ENCODE data around the gene FANCC. TPM values are rescaled to one million over a fixed set of nuclear protein-coding genes. Genes with fewer than 3 reads are reported as not detected.

Gene FANCC
- total RNA-seq, 1 experiment from 2014 or later = 19.4 TPM

DNA sequence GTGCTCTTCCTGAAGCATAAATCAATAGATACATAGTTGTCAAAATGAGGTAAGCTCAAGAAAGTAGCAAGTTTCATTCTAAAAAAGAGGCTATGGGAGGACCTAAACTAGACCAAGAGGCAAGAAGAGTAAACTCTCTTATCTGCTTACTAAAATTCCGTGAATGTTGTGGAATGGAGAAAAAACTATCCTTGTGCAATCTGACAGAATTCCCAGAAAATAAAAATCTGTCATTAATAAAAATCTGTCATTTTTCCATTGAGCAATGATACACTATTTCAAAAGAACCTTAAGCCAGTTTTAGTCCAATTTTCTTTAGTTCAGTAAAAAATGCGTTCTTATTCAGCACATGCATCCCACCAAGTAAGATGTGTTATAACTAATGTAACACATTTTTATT is 15.9 kb upstream of the FANCC start:
- BruUV-seq (replicated peaks) = no TSS peak
- Histone ChIP-seq H3K27ac (ENCODE audit: low read depth, low read length) (no peak overlapping the region), H4K20me1 (ENCODE audit: insufficient read depth) (no peaks in the 10 kb centered on the region), H3K79me2 (ENCODE audit: insufficient read depth, low read length) (no peaks in the 10 kb centered on the region), H3K36me3 (ENCODE audit: control insufficient read depth in 1 of 2, insufficient read depth in 2 of 2, low read length in 2 of 2) (no peaks in the 10 kb centered on the region), H3K4me3 (replicated peaks in 1 of 2; ENCODE audit: low read depth in 1 of 2, low read length in 2 of 2) (no peak overlapping the region), H3K9me2 (ENCODE audit: insufficient read depth) (no peaks in the 10 kb centered on the region), H3K27me3 (ENCODE audit: insufficient read depth, low read length) (no peaks in the 10 kb centered on the region), H3K4me1 (ENCODE audit: control insufficient read depth in 1 of 2, insufficient read depth in 2 of 2, low read length in 2 of 2) (no peaks in the 10 kb centered on the region), H3K9me3 (ENCODE audit: control insufficient read depth in 1 of 2, insufficient read depth in 1 of 2, low read depth in 1 of 2, low read length in 2 of 2) (no peaks in the 10 kb centered on the region; a peak in 1 of 4 replicates), H3K4me2 (ENCODE audit: low read length) (no peak overlapping the region), H2AFZ (ENCODE audit: low read depth, low read length, poor library complexity, severe bottlenecking) (no peak overlapping the region), H3K9ac (ENCODE audit: low read length) (no peak overlapping the region)
- intact Hi-C loops (cut with micrococcal nuclease) = no loop called here
- ChIA-PET POLR2A (no interaction called here), RAD21 (ENCODE audit: low non-redundant PET in 1 of 2, low total read pairs in 2 of 2, uncharacterized antibody in 2 of 2, unreplicated experiment in 2 of 2) (no interaction called here), CTCF (no interaction called here)
- DNase-seq (ENCODE audit: low read depth, low spot score) = no peak
- no peak for ATAC-seq
- TF ChIP-seq CTCF (IDR thresholded peaks at IDR 0.05 in 2 of 3, conservative IDR thresholded peaks at IDR 0.05 in 1 of 3; ENCODE audit: borderline replicate concordance in 1 of 3, insufficient read depth in 1 of 3, low read depth in 2 of 3, low read length in 2 of 3) (no peak), SIN3A (IDR thresholded peaks at IDR 0.05; ENCODE audit: low read depth) (no peak), JUND (IDR thresholded peaks at IDR 0.05) (no peak), EZH2 (IDR thresholded peaks at IDR 0.05) (no peak), EGR1 (IDR thresholded peaks at IDR 0.05; ENCODE audit: low read depth) (no peak), ZNF274 (IDR thresholded peaks at IDR 0.05; ENCODE audit: low read depth, low read length) (no peak), SP1 (IDR thresholded peaks at IDR 0.05; ENCODE audit: low read depth) (no peak)

DNA sequence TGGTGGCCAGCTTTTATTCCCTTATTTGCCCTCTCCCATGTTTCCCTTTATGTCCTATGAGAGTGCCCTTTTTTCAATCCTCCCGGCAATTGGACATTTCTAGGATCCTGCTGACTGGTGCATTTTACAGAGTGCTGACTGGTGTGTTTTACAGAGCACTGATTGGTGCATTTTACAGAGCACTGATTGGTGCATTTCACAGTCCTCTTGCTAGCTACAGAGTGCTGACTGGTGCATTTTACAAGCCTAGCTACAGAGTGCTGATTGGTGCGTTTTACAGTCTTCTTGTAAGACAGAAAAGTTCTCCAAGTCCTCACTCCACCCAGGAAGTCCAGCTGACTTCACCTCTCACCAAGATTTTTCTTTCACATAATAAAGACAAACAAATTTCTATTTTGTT is 15.4 kb upstream of the FANCC start:
- no TSS peak for BruUV-seq (replicated peaks)
- intact Hi-C loops (cut with micrococcal nuclease) = no loop called here
- no peak overlapping the region for H3K4me2 ChIP-seq (ENCODE audit: low read length)
- H3K36me3 ChIP-seq (ENCODE audit: control insufficient read depth in 1 of 2, insufficient read depth in 2 of 2, low read length in 2 of 2) = no peaks in the 10 kb centered on the region
- H3K4me3 ChIP-seq (replicated peaks in 1 of 2; ENCODE audit: low read depth in 1 of 2, low read length in 2 of 2) = no peak overlapping the region
- no peaks in the 10 kb centered on the region for H3K79me2 ChIP-seq (ENCODE audit: insufficient read depth, low read length)
- no peaks in the 10 kb centered on the region for H3K27me3 ChIP-seq (ENCODE audit: insufficient read depth, low read length)
- H4K20me1 ChIP-seq (ENCODE audit: insufficient read depth) = no peaks in the 10 kb centered on the region
- ChIA-PET CTCF (no interaction called here), POLR2A (no interaction called here), RAD21 (ENCODE audit: low non-redundant PET in 1 of 2, low total read pairs in 2 of 2, uncharacterized antibody in 2 of 2, unreplicated experiment in 2 of 2) (no interaction called here)
- no peaks in the 10 kb centered on the region for H3K9me2 ChIP-seq (ENCODE audit: insufficient read depth)
- H3K9ac ChIP-seq (ENCODE audit: low read length) = no peak overlapping the region
- DNase-seq (ENCODE audit: low read depth, low spot score) (no peak), ATAC-seq (no peak)
- H3K27ac ChIP-seq (ENCODE audit: low read depth, low read length) = no peak overlapping the region
- H3K4me1 ChIP-seq (ENCODE audit: control insufficient read depth in 1 of 2, insufficient read depth in 2 of 2, low read length in 2 of 2) = no peaks in the 10 kb centered on the region
- peaks cover 0 to 1% of the 10 kb centered on the region in 2 experiments; a peak in 1 of 4 replicates for H3K9me3 ChIP-seq (ENCODE audit: control insufficient read depth in 1 of 2, insufficient read depth in 1 of 2, low read depth in 1 of 2, low read length in 2 of 2)
- H2AFZ ChIP-seq (ENCODE audit: low read depth, low read length, poor library complexity, severe bottlenecking) = no peak overlapping the region
- no peak for TF ChIP-seq REST (IDR thresholded peaks at IDR 0.05; ENCODE audit: low read depth)
- no peak for TF ChIP-seq CBX3 (IDR thresholded peaks at IDR 0.05; ENCODE audit: low read depth)
- no peak for TF ChIP-seq SP1 (IDR thresholded peaks at IDR 0.05; ENCODE audit: low read depth)
- no peak for TF ChIP-seq FOSL1 (IDR thresholded peaks at IDR 0.05; ENCODE audit: low read depth)
- no peak for TF ChIP-seq POLR2AphosphoS5 (IDR thresholded peaks at IDR 0.05; ENCODE audit: low read depth, low read length)
- TF ChIP-seq JUND (IDR thresholded peaks at IDR 0.05) = no peak
- no peak for TF ChIP-seq ATF3 (IDR thresholded peaks at IDR 0.05)
- TF ChIP-seq CTCF (IDR thresholded peaks at IDR 0.05 in 2 of 3, conservative IDR thresholded peaks at IDR 0.05 in 1 of 3; ENCODE audit: borderline replicate concordance in 1 of 3, insufficient read depth in 1 of 3, low read depth in 2 of 3, low read length in 2 of 3) = no peak
- TF ChIP-seq TCF7L2 (IDR thresholded peaks at IDR 0.05; ENCODE audit: borderline replicate concordance, extremely low read depth, insufficient read depth, insufficient read length) = no peak
